Dermis microvascular lymphatic vessel endothelial cell (primary cell): ENCODE measurements around the gene POLE3. TPM values are rescaled to one million over a fixed set of nuclear protein-coding genes. Genes with fewer than 3 reads are reported as not detected.

Source experiments
- total RNA-seq: library from RNA; depleted of rRNA; stranded (reverse); fragments of >200 nt; gene quantifications from 2 replicates; pipeline ENCODE4 v1.2.1, GENCODE V29; 2014

Gene POLE3
- total RNA-seq, 1 donor from 2014 or later = 39.7 TPM

Other genes starting within 250 kb of the POLE3 start
- gene FKBP15, start 189.4 kb downstream of the POLE3 start, total RNA-seq = 12.3 and 15.4 TPM in 2 replicates
- gene SLC31A1, start 189.1 kb downstream of the POLE3 start, total RNA-seq = 13.9 and 15.7 TPM in 2 replicates
- gene CDC26, start 135.1 kb downstream of the POLE3 start, total RNA-seq = 21.5 and 32.1 TPM in 2 replicates
- gene PRPF4, start 135.0 kb downstream of the POLE3 start, total RNA-seq = 21.8 and 21.9 TPM in 2 replicates
- gene RNF183, start 107.3 kb downstream of the POLE3 start, total RNA-seq = not detected in 2 replicates
- gene WDR31, start 70.4 kb downstream of the POLE3 start, total RNA-seq = 0.13 and 0.38 TPM in 2 replicates
- gene BSPRY, start 61.1 kb downstream of the POLE3 start, total RNA-seq = not detected in 2 replicates
- 4.5 and 11.9 TPM in 2 replicates for gene HDHD3, start 33.7 kb downstream of the POLE3 start, total RNA-seq
- 12.9 and 13.6 TPM in 2 replicates for gene ALAD, start 9.4 kb downstream of the POLE3 start, total RNA-seq
- gene C9orf43, start 72 bp upstream of the POLE3 start, total RNA-seq = 0.39 and 0.51 TPM in 2 replicates
- 180 and 185 TPM in 2 replicates for gene RGS3, start 53.1 kb upstream of the POLE3 start, total RNA-seq